Middle frontal gyrus (tissue), 1 donor: ENCODE measurements around the gene LGR5.

ENCODE experiments used
- DNase-seq: peaks from one replicate; pipeline ENCODE4 v3.0.0-alpha.2; 2015; ENCODE audit warnings: low spot score; ENCODE audit errors: extremely low spot score

Gene LGR5

DNA sequence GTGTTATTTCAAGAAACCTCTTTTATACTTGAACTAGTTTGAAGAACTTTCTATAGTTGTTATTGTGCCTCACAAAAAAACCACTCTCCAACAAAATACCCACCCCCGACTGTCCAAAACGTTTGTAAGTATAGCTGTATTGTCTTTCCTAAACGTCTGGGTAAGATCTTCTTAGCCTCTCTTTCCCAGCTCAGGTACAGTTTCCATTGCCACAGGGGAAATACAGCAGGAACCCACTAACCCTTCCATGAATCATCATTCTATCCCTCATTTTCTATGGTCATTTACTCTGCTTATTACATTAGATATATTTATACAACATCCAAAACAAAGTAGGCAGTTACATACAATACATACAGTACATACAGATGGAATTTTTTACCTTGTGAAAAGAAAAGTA lies 153.2 kb downstream of the LGR5 start:
- no peak for DNase-seq

DNA sequence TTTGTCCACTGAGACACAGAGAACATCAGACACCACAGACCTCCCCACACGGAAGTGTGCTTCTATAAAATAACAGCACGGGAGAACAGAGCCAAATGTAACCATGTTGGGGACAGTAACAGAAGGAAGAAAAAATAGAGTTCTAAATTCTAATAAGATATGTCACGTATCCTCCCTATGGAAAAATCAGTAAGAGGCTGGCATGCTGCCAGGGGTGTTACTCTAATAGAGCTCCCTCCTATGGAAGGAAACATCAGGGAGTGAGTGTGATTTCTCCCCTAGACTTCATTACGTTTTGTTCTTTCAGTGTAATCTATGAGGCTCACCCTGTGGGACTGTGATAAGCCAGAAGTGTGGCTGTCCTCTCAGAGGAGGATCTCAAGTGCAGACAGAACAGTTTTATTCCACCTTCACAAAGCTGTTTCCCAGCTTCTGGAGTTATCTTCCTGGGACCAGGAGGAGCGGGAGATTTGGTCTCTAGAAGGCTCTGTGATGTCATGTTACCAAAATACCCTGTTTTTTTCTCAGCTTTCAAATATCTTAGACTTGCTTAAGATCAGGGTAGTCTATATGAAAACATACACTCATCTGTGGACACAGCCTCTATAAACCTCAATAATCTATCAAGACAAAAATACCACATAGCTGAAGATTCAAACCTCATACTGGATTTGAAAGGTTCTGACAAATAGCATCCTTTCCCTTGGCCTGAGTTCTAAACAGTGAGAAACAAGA lies 154.8 kb downstream of the LGR5 start:
- no peak for DNase-seq

DNA sequence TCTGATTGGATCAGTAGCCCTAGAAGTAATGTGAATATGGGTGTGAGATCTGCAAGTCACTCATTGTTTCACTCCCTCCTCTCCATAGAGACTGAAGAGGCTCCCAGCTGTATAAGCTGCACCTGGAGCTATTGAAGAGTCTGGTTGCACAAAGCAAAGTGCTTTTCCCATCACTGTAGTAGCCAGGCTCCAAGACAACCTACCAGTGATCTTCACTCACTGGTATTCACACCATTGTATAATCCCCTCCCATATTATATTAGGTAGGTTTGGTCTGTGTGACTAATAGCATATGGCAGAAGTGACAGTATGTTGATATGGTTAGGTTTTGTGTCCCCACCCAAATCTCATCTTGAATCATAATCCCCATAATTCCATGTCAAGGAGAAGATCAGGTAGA lies 159.6 kb downstream of the LGR5 start:
- no peak for DNase-seq

DNA sequence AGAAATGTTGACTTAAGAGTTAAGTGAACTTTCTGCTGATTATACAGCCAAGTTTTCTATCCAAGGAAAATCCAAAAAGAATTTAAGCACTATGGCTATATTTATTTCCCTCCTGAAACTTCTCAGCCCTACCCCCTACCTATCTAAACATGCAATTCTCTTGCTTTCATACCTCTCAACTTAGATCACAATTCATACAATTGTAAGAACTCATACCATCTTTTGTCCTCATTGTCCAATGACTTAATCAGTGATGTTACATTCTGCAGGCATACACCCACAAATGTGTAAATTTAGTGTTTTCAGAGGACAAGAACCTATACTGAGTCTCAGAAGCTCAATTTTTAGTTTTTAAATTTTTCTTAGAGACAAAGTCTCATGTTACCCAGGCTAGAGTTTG lies 161.9 kb downstream of the LGR5 start:
- DNase-seq, result no peak

DNA sequence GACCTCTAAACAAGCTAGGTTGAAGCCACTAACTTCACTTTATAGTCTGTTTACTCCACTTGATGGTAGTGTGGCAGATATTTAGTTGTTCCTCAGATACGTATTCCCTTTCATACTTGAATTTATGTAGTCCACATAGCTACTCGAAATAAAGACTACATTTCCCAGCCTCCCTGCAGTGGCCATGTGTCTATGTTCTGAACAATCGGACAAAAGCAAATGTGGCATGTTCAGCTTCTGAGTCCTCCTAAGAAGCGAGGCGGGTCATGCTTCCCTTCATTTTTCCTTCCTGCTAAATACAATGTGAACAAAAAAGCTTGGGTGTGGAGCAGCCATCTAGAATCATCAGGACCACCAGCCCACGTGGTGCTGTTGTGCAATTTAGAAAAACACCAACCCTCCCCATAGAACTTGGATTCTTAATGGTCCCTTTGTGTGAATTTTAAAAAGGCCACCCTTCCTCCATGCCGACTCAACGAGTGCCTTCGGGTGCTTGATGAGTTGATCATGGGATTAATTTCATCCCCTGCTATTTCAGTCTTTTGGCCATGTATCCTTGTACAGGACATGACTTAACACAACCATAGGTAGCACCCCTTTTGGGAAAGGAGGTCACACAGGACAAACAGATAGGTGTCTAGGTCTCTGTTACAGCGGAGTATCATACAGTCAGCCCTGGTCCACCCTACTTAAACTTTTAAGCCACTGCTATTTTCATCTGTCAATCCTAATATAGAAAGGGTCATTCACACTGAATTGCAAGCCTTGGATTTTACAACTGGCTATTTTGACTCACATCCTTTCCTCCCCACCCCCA lies 163.4 kb downstream of the LGR5 start:
- no peak for DNase-seq

DNA sequence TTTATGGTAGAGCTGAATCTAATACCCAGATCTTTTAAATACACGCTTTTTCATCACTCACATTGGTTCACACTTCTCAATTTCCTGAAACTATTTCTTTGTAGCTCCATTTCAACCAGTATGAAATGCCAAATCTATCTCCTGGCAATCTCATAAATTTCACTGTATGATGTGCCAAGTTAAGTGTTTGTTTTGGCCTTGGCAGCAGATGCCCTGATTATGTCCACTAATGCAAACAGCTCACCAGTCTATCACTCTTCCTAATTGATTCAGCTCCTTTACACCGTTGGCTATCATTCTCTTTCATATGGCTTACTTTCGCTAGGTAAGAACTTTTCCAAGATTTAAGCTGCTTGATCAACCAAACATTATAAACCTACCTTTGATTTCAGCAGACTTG lies 165.4 kb downstream of the LGR5 start:
- DNase-seq, result no peak

DNA sequence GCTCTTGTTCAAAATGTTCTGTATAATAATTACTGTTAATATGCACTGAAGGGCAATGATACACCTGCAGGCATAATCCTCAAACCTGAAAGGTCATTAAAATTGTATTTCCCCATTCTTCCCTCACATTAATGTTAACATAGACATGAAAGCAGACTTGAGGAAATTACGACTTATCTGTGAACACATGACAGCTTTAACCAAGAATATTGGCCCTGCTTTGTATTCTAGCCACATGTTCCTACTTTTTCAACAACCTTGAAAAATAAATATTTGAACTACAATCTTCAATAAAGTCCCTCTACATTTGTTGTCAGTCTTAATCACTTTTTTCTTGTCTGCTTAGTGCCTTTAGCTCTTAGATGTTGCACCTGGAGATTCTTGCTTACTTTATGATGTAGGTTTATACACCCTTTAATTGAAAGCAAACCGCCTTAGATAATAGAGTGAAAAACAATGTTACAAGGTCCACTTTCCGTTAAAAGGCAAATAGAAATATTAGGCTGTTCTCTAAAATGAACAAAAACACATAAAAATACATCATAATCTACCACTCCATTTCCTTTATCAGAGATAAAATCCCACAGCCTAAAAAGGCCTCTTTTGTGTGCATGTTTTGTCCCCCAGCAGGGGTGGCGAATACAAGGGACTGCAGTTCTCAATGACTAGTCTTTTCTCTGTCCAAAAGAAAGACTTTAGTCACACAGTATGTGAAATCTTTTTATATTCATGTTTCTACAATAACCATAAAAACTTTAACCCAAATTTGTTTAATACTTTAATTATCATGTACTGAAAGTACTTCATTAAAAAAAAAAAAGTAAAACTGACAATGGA lies 168.1 kb downstream of the LGR5 start:
- no peak for DNase-seq

DNA sequence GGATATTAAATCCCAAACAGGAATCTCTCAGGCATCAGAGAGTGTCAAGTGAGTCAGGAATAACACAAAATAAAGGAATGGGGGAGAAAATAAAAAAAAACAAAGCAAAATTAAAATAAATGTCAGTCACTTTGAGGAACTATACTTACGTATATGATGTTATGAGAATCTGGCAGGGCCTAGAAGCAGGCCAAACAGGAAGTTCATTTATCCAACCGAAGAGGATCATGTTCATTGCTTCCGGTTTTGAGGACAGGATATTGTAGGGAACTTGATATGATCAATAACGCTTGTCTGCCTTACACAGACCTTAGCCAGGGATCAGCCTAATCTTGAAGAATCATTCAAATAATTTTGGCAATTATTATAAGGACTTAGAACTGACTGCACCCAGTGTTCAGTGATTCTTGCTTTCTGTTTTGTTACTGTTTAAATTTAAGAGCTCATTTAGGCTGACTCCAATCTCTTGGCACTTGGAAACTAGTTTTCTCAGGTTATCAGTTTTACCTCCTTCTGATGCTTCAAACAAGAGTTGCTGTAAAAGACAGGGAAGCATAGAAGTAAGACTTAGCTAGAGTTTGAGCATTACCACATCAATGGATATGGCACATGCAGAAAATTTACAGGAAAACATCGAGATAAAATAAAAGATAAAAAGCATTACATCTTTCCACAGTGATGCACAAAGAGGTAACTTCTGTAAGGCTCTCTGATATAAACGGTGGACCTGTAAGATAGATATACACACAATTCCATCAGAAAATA lies 170.6 kb downstream of the LGR5 start:
- no peak for DNase-seq

DNA sequence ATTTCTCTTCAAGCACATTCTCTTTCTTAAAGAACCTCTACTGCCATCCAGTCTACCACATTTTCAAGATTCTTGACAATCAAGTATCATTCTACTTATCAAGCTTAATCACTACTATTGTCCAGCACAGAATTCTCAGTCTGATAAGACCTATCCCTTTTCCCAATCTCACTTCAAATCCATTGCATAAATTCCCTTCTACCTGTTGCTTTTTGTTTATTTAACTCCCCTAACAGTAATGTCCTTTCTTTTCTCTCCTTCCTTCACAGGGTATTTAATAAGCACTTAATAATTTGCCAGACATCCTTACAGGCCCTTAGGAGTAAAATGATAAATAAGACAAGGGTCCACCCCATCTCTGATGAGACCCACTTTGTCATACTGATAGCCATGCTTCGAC lies 182.3 kb downstream of the LGR5 start:
- DNase-seq, result no peak

DNA sequence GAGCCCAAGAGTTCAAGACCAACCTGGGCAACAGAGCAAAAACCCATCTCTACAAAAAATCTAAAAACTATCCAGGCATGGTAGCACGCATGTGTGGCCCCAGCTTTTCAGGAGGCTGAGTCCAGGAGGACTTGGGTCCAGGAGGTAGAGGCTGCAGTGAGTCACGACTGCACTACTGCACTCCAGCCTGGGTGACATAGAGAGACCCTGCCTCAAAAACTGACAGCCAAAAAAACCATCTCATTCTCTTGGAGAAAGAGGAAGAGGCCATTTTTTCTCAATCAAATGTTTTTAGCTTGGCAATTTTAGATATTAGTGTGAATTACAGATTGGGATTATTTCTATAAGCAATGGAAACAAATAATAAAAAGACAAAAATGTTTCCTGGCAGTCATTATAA lies 185.9 kb downstream of the LGR5 start:
- no peak for DNase-seq

DNA sequence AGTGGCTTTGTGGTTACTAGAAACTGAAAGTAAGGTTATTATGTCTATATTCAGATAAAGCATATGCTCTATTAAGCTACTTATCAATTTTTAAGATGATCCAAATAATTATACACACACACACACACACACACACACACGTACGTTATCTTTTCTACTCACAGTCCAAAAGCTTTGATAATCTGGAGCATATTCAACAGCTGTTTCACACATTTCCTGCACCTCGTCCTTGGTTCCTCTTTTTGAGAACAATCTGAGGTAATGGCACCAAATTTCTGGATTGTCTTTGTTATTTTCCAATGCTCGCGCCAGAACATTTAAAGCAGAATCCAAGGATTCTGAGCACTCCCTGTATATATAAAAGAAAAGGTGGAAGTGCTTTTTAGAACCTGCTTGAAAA lies 186.5 kb downstream of the LGR5 start:
- no peak for DNase-seq

DNA sequence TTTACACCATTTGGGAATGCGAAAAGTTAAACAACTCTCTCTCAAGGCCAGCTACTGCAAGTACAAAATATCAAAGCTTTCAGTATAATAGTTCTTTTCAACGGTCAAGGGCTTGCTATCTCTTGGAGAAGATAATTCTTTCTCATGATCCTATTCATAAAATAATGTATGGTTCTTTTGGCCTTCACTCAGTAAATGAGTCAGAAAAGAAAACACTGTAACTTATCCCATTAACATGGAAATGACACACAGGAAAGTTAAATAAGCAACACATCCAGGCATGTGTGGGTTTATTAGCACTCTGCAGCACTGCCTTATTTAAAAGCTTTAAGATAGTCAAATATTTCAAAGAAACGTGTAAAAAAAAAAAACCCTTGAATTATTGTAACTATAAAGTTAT lies 187.2 kb downstream of the LGR5 start:
- DNase-seq, result no peak

DNA sequence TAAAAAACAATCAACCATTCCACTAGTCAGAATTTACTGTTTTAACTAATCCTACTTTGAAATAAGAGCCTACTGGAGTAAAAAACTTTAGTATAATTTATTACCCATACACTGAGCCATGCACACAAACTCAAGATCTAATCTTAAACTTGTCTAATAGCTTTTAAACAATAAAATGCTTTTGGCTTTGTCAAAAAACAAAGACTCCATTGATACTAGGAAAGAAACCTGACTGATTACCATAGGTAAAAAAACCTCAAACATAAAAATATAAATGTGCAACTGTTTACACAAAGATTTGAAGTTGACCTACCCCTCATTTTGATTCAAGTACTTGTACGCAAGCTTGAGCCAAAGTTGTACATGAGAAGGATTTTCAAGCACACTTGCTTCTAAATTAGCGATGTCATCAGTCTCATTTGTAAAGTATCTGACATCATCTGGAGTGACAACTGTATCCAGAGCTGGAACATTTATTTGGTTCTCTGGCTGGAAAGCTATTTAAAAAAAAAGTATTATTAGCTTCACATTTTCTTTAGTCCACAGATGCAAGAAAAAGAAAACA lies 187.9 kb downstream of the LGR5 start:
- DNase-seq, result no peak
